Calu3 (cell line): ENCODE measurements around the gene EMP2. TPM values are rescaled to one million over a fixed set of nuclear protein-coding genes. Genes with fewer than 3 reads are reported as not detected.

Experiments
- BruUV-seq: library from RNA; stranded (reverse); fragments of 400-500 nt; replicated peaks from 2 replicates; lab custom pipeline; 2021; lab: Mats Ljungman, UMichigan
- CTCF ChIA-PET: fragments of 300-600 bp; sonication (Branson Sonifier 250); formaldehyde crosslinking; loops from one replicate; lab custom pipeline; 2022; ENCODE audit warnings: antibody characterized with exemption; lab: Charles Lee
- DNase-seq: peaks from one replicate; pipeline ENCODE4 v3.0.0; 2022
- H3K27ac Mint-ChIP-seq: one replicate; pipeline ENCODE4 v1.8.0; 2022; ENCODE audit warnings: mixed read lengths; ENCODE audit not compliant: unreplicated experiment
- H3K27me3 Mint-ChIP-seq: one replicate; pipeline ENCODE4 v1.8.0; 2022; ENCODE audit warnings: mixed read lengths; ENCODE audit not compliant: unreplicated experiment
- H3K36me3 Mint-ChIP-seq: one replicate; pipeline ENCODE4 v1.8.0; 2022; ENCODE audit warnings: mild to moderate bottlenecking, moderate library complexity, mixed read lengths; ENCODE audit not compliant: insufficient read depth, unreplicated experiment
- H3K4me1 Mint-ChIP-seq: one replicate; pipeline ENCODE4 v1.8.0; 2022; ENCODE audit warnings: mild to moderate bottlenecking, low read depth, mixed read lengths; ENCODE audit not compliant: unreplicated experiment
- H3K4me3 Mint-ChIP-seq: one replicate; pipeline ENCODE4 v1.8.0; 2022; ENCODE audit warnings: mild to moderate bottlenecking, low read depth, moderate library complexity, mixed read lengths; ENCODE audit not compliant: unreplicated experiment
- H3K9me3 Mint-ChIP-seq: one replicate; pipeline ENCODE4 v1.8.0; 2022; ENCODE audit warnings: low read depth, mixed read lengths; ENCODE audit not compliant: unreplicated experiment
- intact Hi-C: fragments of 100-400 bp; cut with micrococcal nuclease; formaldehyde crosslinking; loops from one replicate; pipeline ENCODE4 v1.10.0; 2022; ENCODE audit not compliant: unreplicated experiment
- total RNA-seq: library from RNA; stranded (reverse); gene quantifications from 2 replicates; pipeline ENCODE4 v1.2.3, GENCODE V29; 2022
- TF ChIP-seq, protein P1 (sequence below): fragments of 200-600 bp; IDR thresholded peaks from one replicate; pipeline ENCODE4 v1.8.0; 2022; ENCODE audit warnings: antibody characterized with exemption; ENCODE audit not compliant: unreplicated experiment

EMP2 gene
- total RNA-seq, 1 experiment from 2014 or later = 73.9 TPM

DNA sequence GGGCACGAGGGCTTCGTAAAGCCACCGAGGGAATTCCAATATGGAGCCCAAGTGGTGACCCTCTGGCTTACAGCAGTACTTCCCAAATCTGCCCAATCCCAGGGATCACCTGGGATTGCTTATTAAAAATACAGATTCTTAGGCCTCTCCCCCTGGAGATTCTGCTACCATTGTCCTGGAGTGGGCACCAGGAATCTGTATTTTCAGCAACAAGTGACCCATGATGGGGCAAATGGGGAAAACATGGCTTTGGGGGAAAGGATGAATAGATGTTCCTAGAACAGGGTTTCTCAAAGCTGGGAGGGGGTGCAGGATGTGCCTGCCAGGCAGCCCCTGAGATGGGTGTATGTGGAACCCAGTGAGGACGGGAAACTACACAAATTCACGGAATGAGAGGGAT, 40.6 kb downstream of the EMP2 start:
- no TSS peak for BruUV-seq
- intact Hi-C loops = no loop called here
- peaks cover 6% of the 10 kb centered on the region for H3K36me3 Mint-ChIP-seq

DNA sequence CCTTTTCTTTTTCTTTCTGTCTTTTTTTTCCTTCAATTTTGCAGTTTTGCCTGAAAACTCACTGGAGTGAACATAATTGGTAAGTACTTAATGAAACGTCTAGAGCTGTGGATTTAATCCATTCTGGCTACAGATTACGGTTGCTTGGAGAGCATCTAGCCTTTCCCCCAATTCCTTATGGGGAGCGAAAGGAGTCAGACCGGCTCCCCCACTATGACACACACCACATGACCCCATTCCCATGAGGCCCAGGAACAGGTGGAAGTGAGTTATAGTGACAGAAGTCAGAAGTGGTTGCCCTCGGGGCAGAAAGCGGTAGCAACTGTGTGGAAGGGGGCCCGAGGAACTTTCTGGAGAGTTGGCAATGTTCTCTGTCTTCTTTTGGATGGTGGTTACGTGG, 41.2 kb downstream of the EMP2 start:
- Mint-ChIP-seq H3K36me3 (peaks cover 4% of the 10 kb centered on the region), H3K27me3 (no peaks in the 10 kb centered on the region), H3K4me1 (peaks cover 12% of the 10 kb centered on the region), H3K4me3 (no peak overlapping the region), H3K9me3 (no peaks in the 10 kb centered on the region), H3K27ac (peak overlapping the region; percentile 65)
- peak; percentile 49 for DNase-seq
- TF ChIP-seq, protein P1, sequence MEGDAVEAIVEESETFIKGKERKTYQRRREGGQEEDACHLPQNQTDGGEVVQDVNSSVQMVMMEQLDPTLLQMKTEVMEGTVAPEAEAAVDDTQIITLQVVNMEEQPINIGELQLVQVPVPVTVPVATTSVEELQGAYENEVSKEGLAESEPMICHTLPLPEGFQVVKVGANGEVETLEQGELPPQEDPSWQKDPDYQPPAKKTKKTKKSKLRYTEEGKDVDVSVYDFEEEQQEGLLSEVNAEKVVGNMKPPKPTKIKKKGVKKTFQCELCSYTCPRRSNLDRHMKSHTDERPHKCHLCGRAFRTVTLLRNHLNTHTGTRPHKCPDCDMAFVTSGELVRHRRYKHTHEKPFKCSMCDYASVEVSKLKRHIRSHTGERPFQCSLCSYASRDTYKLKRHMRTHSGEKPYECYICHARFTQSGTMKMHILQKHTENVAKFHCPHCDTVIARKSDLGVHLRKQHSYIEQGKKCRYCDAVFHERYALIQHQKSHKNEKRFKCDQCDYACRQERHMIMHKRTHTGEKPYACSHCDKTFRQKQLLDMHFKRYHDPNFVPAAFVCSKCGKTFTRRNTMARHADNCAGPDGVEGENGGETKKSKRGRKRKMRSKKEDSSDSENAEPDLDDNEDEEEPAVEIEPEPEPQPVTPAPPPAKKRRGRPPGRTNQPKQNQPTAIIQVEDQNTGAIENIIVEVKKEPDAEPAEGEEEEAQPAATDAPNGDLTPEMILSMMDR = no peak
- no TSS peak for BruUV-seq
- CTCF ChIA-PET = interaction anchor here (0.6 kb wide), 1 partner anchor 198 kb away, joined by 3 read pairs; no protein-coding TSS in a partner anchor
- intact Hi-C loops = no loop called here

More for the DNA sequence above, 40.6 kb downstream of the EMP2 start:
- CTCF ChIA-PET = interaction anchor here (0.6 kb wide), 1 partner anchor 1506 kb away, joined by 5 read pairs; no protein-coding TSS in a partner anchor
- Mint-ChIP-seq H3K27me3 (no peaks in the 10 kb centered on the region), H3K4me1 (peaks cover 10% of the 10 kb centered on the region), H3K27ac (no peak overlapping the region), H3K4me3 (no peak overlapping the region), H3K9me3 (no peaks in the 10 kb centered on the region)
- no peak for DNase-seq
- TF ChIP-seq, protein P1 = no peak

DNA sequence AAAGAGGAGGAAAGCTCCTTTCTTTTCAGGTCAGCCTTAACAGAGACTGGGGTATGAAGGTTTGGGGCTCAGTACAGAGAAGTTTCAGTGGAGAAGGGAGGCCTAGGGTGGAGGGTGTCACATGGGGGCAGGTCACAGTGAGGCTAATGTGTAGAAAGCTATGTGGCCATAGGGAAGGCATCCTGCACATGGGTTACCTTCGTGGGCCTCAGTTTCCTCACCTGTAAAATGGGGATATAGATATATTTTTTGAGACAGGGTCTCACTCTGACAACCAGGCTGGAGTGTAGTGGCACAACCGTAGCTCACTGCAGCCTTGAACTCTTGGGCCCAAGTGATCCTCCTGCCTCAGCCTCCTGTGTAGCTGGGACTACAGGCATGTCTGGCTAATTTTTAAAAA, 41.8 kb downstream of the EMP2 start:
- Mint-ChIP-seq H3K36me3 (peaks cover 4% of the 10 kb centered on the region), H3K27ac (no peak overlapping the region), H3K4me1 (peaks cover 18% of the 10 kb centered on the region), H3K27me3 (no peaks in the 10 kb centered on the region), H3K4me3 (no peak overlapping the region), H3K9me3 (no peaks in the 10 kb centered on the region)
- DNase-seq = no peak
- intact Hi-C loops = no loop called here
- BruUV-seq = no TSS peak
- CTCF ChIA-PET = interaction anchor here (0.6 kb wide), 1 partner anchor 199 kb away, joined by 3 read pairs; no protein-coding TSS in a partner anchor
- TF ChIP-seq, protein P1 = no peak

DNA sequence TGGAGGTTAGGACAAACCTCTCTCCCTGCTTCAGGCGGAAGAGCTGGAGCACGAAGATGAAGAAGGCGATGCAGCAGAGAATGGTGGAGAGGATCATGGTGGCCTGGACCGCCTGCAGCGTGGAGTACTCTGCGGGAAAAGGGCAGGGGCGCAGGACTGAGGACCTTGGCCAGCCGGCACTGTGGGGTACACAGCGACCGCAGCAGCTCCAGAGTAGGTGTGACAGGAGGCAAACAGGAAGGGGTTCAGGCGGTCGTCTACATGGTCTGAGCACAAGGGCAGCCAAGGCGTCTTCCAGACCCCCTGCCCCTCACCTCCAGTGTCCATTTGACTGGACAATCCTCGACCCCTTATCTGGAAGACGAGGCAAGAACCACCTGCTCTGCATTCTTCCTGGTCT, 42.5 kb downstream of the EMP2 start:
- Mint-ChIP-seq H3K4me1 (peaks cover 18% of the 10 kb centered on the region), H3K9me3 (no peaks in the 10 kb centered on the region), H3K4me3 (no peak overlapping the region), H3K27me3 (no peaks in the 10 kb centered on the region), H3K27ac (no peak overlapping the region), H3K36me3 (peaks cover 4% of the 10 kb centered on the region)
- TF ChIP-seq, protein P1 = no peak
- intact Hi-C loops = no loop called here
- CTCF ChIA-PET = no interaction called here
- no peak for DNase-seq
- no TSS peak for BruUV-seq
